K562 (cell line): ENCODE measurements around the gene SCIN. TPM values are rescaled to one million over a fixed set of nuclear protein-coding genes. Genes with fewer than 3 reads are reported as not detected.

Experiments used
- CXXC5 ChIP-seq: fragments of 250-450 bp; sonication (Bioruptor Pico); IDR thresholded peaks from 2 replicates; pipeline ENCODE4 v1.8.0; 2022; ENCODE audit warnings: inconsistent platforms, mild to moderate bottlenecking, moderate library complexity
- DLX4 ChIP-seq: fragments of 250-450 bp; sonication (Bioruptor Pico); IDR thresholded peaks from 2 replicates; pipeline ENCODE4 v1.6.1; 2021; ENCODE audit warnings: mild to moderate bottlenecking
- DMBX1 ChIP-seq: fragments of 250-450 bp; sonication (Bioruptor Pico); IDR thresholded peaks from 2 replicates; pipeline ENCODE4 v1.8.0; 2022; ENCODE audit warnings: inconsistent platforms, mild to moderate bottlenecking, moderate library complexity, borderline replicate concordance
- FOXK2 ChIP-seq, 2 experiments: fragments of 450-650 bp; IDR thresholded peaks in 1 of 2; conservative IDR thresholded peaks in 1 of 2; 2 replicates each; pipeline ENCODE4 v1.6.1; 2016; ENCODE audit warnings: low read depth in 2 of 2, mild to moderate bottlenecking in 1 of 2
- LCOR ChIP-seq: sonication (generic); formaldehyde crosslinking; IDR thresholded peaks from 2 replicates; pipeline ENCODE4 v1.8.0; 2022; ENCODE audit warnings: mild to moderate bottlenecking, missing genetic modification reagents
- MTA3 ChIP-seq: fragments of 450-650 bp; formaldehyde crosslinking; IDR thresholded peaks from 2 replicates; pipeline ENCODE4 v1.6.1; 2017; ENCODE audit warnings: mild to moderate bottlenecking, borderline replicate concordance
- NFIX ChIP-seq: fragments of 250-450 bp; sonication (Bioruptor Pico); IDR thresholded peaks from 2 replicates; pipeline ENCODE4 v1.4.0; 2020; ENCODE audit warnings: low read depth, mild to moderate bottlenecking, moderate library complexity
- RBM25 ChIP-seq: fragments of 200-400 bp; formaldehyde crosslinking; IDR thresholded peaks from 2 replicates; pipeline ENCODE4 v1.6.1; 2018; ENCODE audit warnings: low read length, low read depth, moderate library complexity; ENCODE audit not compliant: severe bottlenecking
- SLC30A9 ChIP-seq: fragments of 250-450 bp; sonication (Bioruptor Pico); IDR thresholded peaks from 2 replicates; pipeline ENCODE4 v1.8.0; 2022; ENCODE audit warnings: mild to moderate bottlenecking, moderate library complexity
- SOX6 ChIP-seq: fragments of 450-650 bp; IDR thresholded peaks from 2 replicates; pipeline ENCODE4 v1.6.1; 2014; ENCODE audit warnings: mild to moderate bottlenecking
- TAF1 ChIP-seq: IDR thresholded peaks from 2 replicates; pipeline ENCODE4 v1.6.1; 2011; ENCODE audit warnings: mild to moderate bottlenecking, low read length, moderate library complexity; ENCODE audit not compliant: insufficient read depth, control insufficient read depth, severe bottlenecking; ENCODE audit errors: extremely low read depth
- TCF3 ChIP-seq: sonication (generic); formaldehyde crosslinking; IDR thresholded peaks from 2 replicates; pipeline ENCODE4 v1.4.0; 2020; ENCODE audit warnings: mild to moderate bottlenecking, missing genetic modification reagents
- U2AF1 ChIP-seq: fragments of 200-400 bp; formaldehyde crosslinking; optimal IDR thresholded peaks from 2 replicates; pipeline ENCODE3; 2017; ENCODE audit warnings: mild to moderate bottlenecking, low read depth, low read length, moderate library complexity
- ZNF384 ChIP-seq: IDR thresholded peaks from 2 replicates; pipeline ENCODE4 v1.6.1; 2012; ENCODE audit warnings: low read depth, low read length, improper control_type of control experiment
- ZNF830 ChIP-seq: fragments of 250-450 bp; sonication (Bioruptor Pico); IDR thresholded peaks from 2 replicates; pipeline ENCODE4 v1.5.0; 2021; ENCODE audit warnings: mild to moderate bottlenecking
- polyA plus RNA-seq, 8 experiments: library from polyadenylated mRNA; depleted of rRNA in 4 of 8; stranded (reverse) in 5 of 8; unstranded in 3 of 8; fragments of >200 nt; fragmentation: Nextera tagmentation in 2 of 8; fragmentation: Illumina TruSeq in 1 of 8; extraction: Ambion mirVana in 2 of 8; extraction: Trizol in 1 of 8; gene quantifications; 2 replicates each; pipeline versions ENCODE4 v1.2.1 to v1.2.3, GENCODE V29; 2011 to 2014; ENCODE audit warnings: inconsistent platforms in 1 of 8, missing spikeins in 1 of 8
- total RNA-seq, 7 experiments: library from RNA; depleted of rRNA in 6 of 7; stranded (reverse); fragments of >200 nt in 6 of 7; fragmentation: Illumina TruSeq in 2 of 7; extraction: Trizol in 2 of 7; gene quantifications; 2 replicates each; pipeline versions ENCODE4 v1.2.1 to v1.2.3, GENCODE V29; 2011 to 2021; ENCODE audit warnings: low replicate concordance in 1 of 7
- TF ChIP-seq, protein P1 (sequence below): fragments of 450-650 bp; IDR thresholded peaks from 2 replicates; pipeline ENCODE4 v1.6.1; 2018; ENCODE audit warnings: mild to moderate bottlenecking, low read depth; ENCODE audit not compliant: partially characterized antibody
- TF ChIP-seq, protein P2 (sequence below): sonication (generic); formaldehyde crosslinking; IDR thresholded peaks from 2 replicates; pipeline ENCODE4 v1.9.0; 2022; ENCODE audit warnings: mild to moderate bottlenecking, missing genetic modification reagents
- TF ChIP-seq, protein P3 (sequence below): sonication (generic); formaldehyde crosslinking; IDR thresholded peaks from 2 replicates; pipeline ENCODE4 v1.8.1; 2023; ENCODE audit warnings: mild to moderate bottlenecking, missing genetic modification reagents

The SCIN gene
- total and polyA plus RNA-seq, 9 of the 15 experiments (the other 6 are each of a cell fraction or from before 2014, with no cell fraction given), result 0.67 to 18.2 (median 10.6) TPM

GRCh38 chr7:12584930-12585329 lies 14.4 kb downstream of the SCIN start (continued):
- TF ChIP-seq DMBX1 (CRISPR knock-in tag), result peak; percentile 23; the same call in 1 of the 2 replicates
- TF ChIP-seq RBM25, result no peak
- TF ChIP-seq SLC30A9, result no peak
- TF ChIP-seq DLX4 (CRISPR knock-in tag), result no peak
- no peak for TF ChIP-seq TAF1
- no peak for TF ChIP-seq ZNF830
- no peak for TF ChIP-seq NFIX (CRISPR knock-in tag)
- TF ChIP-seq CXXC5 (CRISPR knock-in tag), result peak; percentile 22; the same call in 1 of the 2 replicates
- peak; percentile 56; the same call in 1 of the 2 replicates for TF ChIP-seq SOX6
- no peak for TF ChIP-seq LCOR
- TF ChIP-seq, protein P1, sequence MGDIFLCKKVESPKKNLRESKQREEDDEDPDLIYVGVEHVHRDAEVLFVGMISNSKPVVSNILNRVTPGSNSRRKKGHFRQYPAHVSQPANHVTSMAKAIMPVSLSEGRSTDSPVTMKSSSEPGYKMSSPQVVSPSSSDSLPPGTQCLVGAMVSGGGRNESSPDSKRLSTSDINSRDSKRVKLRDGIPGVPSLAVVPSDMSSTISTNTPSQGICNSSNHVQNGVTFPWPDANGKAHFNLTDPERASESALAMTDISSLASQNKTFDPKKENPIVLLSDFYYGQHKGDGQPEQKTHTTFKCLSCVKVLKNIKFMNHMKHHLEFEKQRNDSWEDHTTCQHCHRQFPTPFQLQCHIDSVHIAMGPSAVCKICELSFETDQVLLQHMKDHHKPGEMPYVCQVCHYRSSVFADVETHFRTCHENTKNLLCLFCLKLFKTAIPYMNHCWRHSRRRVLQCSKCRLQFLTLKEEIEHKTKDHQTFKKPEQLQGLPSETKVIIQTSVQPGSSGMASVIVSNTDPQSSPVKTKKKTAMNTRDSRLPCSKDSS, result no peak
- peak; percentile 79 for TF ChIP-seq ZNF384
- TF ChIP-seq FOXK2 (conservative IDR thresholded peaks at IDR 0.05 in 1 of 2, IDR thresholded peaks at IDR 0.05 in 1 of 2; ENCODE audit: low read depth in 2 of 2), result peak; percentile 47 to 49; a peak in 1 of 4 replicates
- TF ChIP-seq, protein P2, sequence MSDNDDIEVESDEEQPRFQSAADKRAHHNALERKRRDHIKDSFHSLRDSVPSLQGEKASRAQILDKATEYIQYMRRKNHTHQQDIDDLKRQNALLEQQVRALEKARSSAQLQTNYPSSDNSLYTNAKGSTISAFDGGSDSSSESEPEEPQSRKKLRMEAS (CRISPR knock-in tag), result no peak
- TF ChIP-seq MTA3, result no peak
- TF ChIP-seq U2AF1, result no peak
- TF ChIP-seq, protein P3, sequence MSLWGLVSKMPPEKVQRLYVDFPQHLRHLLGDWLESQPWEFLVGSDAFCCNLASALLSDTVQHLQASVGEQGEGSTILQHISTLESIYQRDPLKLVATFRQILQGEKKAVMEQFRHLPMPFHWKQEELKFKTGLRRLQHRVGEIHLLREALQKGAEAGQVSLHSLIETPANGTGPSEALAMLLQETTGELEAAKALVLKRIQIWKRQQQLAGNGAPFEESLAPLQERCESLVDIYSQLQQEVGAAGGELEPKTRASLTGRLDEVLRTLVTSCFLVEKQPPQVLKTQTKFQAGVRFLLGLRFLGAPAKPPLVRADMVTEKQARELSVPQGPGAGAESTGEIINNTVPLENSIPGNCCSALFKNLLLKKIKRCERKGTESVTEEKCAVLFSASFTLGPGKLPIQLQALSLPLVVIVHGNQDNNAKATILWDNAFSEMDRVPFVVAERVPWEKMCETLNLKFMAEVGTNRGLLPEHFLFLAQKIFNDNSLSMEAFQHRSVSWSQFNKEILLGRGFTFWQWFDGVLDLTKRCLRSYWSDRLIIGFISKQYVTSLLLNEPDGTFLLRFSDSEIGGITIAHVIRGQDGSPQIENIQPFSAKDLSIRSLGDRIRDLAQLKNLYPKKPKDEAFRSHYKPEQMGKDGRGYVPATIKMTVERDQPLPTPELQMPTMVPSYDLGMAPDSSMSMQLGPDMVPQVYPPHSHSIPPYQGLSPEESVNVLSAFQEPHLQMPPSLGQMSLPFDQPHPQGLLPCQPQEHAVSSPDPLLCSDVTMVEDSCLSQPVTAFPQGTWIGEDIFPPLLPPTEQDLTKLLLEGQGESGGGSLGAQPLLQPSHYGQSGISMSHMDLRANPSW, result no peak
- no peak for TF ChIP-seq TCF3
